ENCODE measurements around the gene SLC22A14. TPM values are rescaled to one million over a fixed set of nuclear protein-coding genes. Genes with fewer than 3 reads are reported as not detected.

The SLC22A14 gene
- total RNA-seq, 1 experiment from 2014 or later, result 0.22 TPM

- Histone ChIP-seq H3K9me2 (ENCODE audit: insufficient read depth) (no peaks in the 10 kb centered on the region), H3K4me3 (replicated peaks in 1 of 2; ENCODE audit: low read depth in 1 of 2, low read length in 2 of 2) (no peak overlapping the region), H3K27me3 (ENCODE audit: insufficient read depth, low read length) (no peaks in the 10 kb centered on the region), H3K27ac (ENCODE audit: low read depth, low read length) (no peak overlapping the region), H4K20me1 (ENCODE audit: insufficient read depth) (no peaks in the 10 kb centered on the region), H3K9ac (ENCODE audit: low read length) (no peak overlapping the region), H3K4me1 (ENCODE audit: control insufficient read depth in 1 of 2, insufficient read depth in 2 of 2, low read length in 2 of 2) (peaks cover 0 to 2% of the 10 kb centered on the region in 2 experiments; a peak in 1 of 4 replicates), H3K9me3 (ENCODE audit: control insufficient read depth in 1 of 2, insufficient read depth in 1 of 2, low read depth in 1 of 2, low read length in 2 of 2) (no peaks in the 10 kb centered on the region), H3K79me2 (ENCODE audit: insufficient read depth, low read length) (no peaks in the 10 kb centered on the region), H3K36me3 (ENCODE audit: control insufficient read depth in 1 of 2, insufficient read depth in 2 of 2, low read length in 2 of 2) (no peaks in the 10 kb centered on the region), H2AFZ (ENCODE audit: low read depth, low read length, poor library complexity, severe bottlenecking) (no peak overlapping the region), H3K4me2 (ENCODE audit: low read length) (no peak overlapping the region)
- ATAC-seq (no peak), DNase-seq (ENCODE audit: low read depth, low spot score) (no peak)
- TF ChIP-seq YY1 (IDR thresholded peaks at IDR 0.05; ENCODE audit: extremely low read depth, insufficient replicate concordance, low read depth, low read length) (no peak), ATF3 (IDR thresholded peaks at IDR 0.05) (no peak), REST (IDR thresholded peaks at IDR 0.05; ENCODE audit: low read depth) (no peak), FOSL1 (IDR thresholded peaks at IDR 0.05; ENCODE audit: low read depth) (no peak), SP1 (IDR thresholded peaks at IDR 0.05; ENCODE audit: low read depth) (no peak), SIN3A (IDR thresholded peaks at IDR 0.05; ENCODE audit: low read depth) (no peak), RAD21 (IDR thresholded peaks at IDR 0.05; ENCODE audit: low read depth) (no peak), CEBPB (IDR thresholded peaks at IDR 0.05; ENCODE audit: low read depth) (no peak), ZBTB33 (IDR thresholded peaks at IDR 0.05; ENCODE audit: extremely low read depth, insufficient replicate concordance, low read length) (no peak), CBX3 (IDR thresholded peaks at IDR 0.05; ENCODE audit: low read depth) (no peak), ELF1 (IDR thresholded peaks at IDR 0.05; ENCODE audit: borderline replicate concordance, low read depth) (no peak), TCF7L2 (IDR thresholded peaks at IDR 0.05; ENCODE audit: borderline replicate concordance, extremely low read depth, insufficient read depth, insufficient read length) (no peak), MAX (IDR thresholded peaks at IDR 0.05) (no peak), EZH2phosphoT487 (IDR thresholded peaks at IDR 0.05; ENCODE audit: borderline replicate concordance) (no peak), POLR2AphosphoS5 (IDR thresholded peaks at IDR 0.05; ENCODE audit: low read depth, low read length) (no peak), EGR1 (IDR thresholded peaks at IDR 0.05; ENCODE audit: low read depth) (no peak), ZFX (IDR thresholded peaks at IDR 0.05) (no peak), JUND (IDR thresholded peaks at IDR 0.05) (no peak)
- ChIA-PET RAD21 (ENCODE audit: low non-redundant PET in 1 of 2, low total read pairs in 2 of 2, uncharacterized antibody in 2 of 2, unreplicated experiment in 2 of 2) (no interaction called here), CTCF (no interaction called here), POLR2A (interaction anchor here (0.8 kb wide), 1 partner anchor 128 kb away, joined by 3 read pairs; the partner anchor contains the start of gene ACAA1)
- no TSS peak for BruUV-seq (replicated peaks)
- intact Hi-C loops (cut with micrococcal nuclease), result no loop called here
Observed at GRCh38 chr3:38264779-38265178, 17.3 kb upstream of the SLC22A14 start.
